HG03139 (cell line): ENCODE data around the gene MYBL2.

Source experiments
- ATAC-seq: cut with Tn5 transposase; IDR thresholded peaks from one replicate; pipeline ENCODE4 v1.9.1; 2021; ENCODE audit not compliant: unreplicated experiment

The MYBL2 gene

DNA sequence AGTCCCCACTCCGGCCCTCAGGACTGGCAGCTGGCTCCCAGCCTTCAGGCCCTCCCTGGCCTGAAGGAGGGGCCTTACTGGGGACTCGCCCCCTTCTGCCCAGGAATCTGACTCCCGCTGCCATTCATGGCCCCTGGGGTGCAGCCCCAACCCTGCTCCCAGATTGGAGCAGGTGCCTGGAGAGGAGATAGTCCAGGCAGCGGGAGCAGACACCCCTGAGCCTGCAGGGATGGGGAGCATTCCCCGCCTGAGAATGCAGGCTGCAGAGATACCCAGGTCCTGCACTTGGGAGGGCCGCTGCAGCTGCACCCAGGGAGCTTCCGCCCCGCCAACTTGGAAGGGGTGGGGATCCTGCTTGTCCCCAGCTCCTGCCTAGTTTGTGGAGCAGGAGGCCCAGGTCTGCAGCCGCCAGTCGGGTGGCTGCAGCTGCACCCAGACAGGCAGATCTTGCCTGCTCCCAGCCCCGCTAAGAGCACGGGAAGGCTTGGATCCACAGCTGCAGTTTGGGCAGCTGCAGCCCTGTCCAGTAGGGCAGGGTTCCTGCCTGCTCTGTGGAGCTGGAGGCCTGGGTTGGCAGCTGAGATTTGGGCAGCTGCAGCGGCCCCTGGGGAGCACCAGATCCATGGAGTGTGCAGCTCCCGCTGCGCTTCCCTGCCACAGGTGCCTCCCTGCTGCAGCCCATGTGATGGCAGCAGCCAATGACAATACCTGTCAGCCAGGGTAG, 54.7 kb downstream of the MYBL2 start:
- ATAC-seq, result no peak

DNA sequence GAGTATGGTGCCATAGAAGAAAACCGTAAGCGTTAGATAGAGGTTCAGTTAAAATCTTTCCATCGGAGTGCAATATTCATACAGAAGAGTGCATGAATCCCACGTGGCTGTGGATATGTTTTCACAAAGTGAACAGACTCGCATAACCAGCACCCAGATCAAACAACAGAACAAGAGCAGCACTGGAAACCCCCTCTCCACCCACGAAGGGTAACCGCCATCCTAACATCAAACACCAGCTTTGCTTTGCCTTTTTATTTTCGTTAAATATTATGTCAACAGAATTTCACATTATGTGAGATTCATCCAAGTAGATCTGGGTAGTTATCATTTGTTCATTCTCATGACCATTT, 55.2 kb downstream of the MYBL2 start:
- ATAC-seq, result no peak

DNA sequence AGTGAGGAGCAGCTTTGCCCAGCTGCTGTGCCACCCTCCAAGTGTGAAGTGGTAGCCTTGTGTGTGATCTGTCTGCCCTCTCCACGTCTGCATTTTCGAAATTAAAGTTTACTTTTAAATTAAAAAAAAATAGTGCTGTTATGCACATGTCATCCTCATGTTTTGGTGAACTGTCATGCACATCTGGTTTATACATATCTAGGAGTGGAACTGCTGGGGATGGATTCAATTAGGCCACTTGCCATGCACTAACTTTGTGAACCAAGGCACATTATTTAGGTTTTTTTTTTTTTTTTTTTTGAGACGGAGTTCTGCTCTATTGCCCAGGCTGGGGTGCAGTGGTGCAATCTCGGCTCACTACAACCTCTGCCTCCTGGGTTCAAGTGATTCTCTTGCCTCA, 56.3 kb downstream of the MYBL2 start:
- ATAC-seq, result no peak

DNA sequence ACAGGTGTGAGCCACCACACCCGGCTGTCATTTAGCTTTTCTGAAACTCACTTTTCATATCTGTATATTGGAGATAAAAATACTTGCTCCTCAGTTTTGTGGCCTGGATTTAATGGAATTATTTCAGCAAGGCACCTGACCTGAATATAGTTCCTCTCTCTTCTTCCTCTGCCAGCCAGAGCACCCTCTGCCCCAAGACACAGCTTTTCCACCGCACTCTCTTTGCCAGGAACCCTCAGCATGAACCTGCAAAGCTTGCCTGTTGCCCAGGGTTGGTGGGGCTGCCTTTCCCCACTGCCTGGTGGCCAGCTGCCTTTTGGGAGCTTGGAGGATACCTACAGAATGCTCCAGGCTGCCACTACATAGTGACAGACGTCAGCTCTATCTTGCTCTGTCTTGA, 56.8 kb downstream of the MYBL2 start:
- no peak for ATAC-seq

DNA sequence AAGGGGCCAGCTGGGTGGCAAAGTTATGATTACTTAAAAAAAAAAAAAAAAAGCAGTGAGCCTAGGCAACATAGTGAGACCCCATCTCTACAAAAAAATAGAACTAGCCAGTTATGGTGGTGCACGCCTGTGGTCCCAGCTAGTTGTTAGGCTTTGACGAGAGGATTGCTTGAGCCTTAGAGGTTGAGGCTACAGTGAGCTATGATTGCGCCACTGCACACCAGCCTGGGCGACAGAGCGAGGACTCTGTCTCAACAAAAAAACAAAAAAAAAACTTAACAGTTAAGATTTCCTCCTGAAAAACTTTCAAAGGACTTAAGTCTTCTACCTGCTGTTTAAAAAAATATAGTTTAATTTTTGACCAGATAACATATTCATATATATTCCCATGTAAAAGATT, 57.5 kb downstream of the MYBL2 start:
- ATAC-seq, result no peak

DNA sequence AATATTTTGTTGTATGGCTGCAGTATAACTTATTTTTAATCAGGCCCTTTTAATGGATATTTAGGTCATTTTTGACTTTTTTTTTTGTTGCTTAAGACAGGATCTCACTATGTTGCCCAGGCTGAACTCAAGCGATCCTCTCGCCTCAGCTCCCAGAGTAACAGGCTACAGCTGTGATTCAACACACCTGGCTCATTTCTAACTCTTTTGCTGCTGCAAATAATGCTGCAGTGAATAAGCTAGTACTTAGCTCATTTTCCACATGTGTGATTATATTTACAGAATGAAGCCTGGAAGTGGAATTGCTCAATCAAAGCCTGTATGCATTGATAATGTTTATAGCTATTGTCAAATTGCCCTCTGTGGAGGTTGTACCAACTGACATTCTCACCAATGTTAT, 58.8 kb downstream of the MYBL2 start:
- no peak for ATAC-seq

DNA sequence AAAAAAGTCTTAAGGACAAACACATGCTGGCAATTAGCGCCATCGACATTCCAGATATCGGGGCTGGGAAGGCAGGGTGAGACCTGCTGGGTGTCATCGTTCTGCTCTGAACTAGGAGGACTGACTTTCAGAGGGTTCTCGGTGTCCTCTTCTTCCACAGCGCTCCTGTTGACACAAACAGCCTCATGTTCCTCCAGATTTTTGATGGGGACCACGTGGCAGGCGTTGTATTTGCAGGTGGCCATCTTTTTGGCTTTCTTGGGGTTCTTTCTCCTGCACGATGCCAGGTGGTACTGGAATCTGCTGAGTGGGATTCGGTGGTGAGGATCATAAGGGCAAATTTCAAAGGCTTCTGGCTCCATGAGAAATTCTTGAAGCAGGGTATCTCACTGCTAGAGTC, 59.4 kb downstream of the MYBL2 start:
- no peak for ATAC-seq

DNA sequence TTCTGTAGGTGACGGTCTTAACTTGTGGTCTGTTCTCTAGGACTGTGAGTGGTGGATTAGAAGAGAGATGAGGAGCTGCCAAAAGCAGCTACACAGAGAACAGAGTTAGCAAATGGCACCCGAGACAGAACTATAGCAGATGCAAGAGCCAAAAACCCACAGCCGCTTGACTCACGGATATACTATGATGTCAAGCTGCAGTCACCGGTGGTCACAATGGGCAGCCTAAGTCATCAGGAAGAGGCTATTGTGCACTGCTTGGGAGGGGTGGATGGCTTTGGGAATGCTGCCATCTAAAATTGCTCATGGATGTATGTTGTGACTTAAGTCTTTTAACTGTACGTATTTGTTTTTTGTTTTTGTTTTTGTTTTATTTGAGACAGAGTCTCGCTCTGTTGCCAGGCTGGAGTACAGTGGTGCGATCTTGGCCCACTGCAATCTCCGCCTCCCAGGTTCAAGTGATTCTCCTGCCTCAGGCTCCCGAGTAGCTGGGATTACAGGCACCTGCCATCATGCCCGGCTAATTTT, 60.0 kb downstream of the MYBL2 start, which contains the start of gene GTSF1L:
TSS of gene GTSF1L (minus strand) at position 192 of the 528 bp plus-strand sequence. CDS start 308 bp downstream, outside the sequence.
- ATAC-seq, result no peak

DNA sequence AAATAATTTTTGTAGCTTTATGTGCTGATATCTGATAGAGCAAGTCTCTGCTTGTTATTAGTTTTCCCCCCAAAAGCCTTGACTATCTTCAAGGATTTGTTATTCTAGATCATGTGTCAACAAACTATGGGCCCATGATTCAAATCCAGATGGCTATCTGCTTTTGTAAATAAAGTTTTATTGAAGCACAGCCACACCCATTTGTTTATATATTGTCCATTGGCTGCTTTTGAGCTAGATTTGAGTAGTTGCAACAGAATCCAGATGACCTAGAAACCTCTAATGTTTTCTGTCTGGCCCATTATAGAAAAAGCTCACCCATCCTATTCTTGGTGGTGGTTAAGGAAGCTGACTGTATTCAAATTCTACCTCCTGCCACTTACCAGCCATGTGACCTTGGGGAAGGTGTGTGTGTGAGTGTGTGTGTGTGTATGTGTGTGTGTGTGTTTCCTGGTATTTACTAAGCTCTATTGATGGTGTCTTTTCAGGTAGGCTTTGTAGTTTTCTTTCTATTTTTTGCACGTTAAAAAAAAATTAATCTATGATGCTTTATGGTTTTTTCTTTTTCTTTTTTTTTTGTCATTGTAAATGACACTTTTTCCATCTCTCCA, 61.2 kb downstream of the MYBL2 start:
- no peak for ATAC-seq

DNA sequence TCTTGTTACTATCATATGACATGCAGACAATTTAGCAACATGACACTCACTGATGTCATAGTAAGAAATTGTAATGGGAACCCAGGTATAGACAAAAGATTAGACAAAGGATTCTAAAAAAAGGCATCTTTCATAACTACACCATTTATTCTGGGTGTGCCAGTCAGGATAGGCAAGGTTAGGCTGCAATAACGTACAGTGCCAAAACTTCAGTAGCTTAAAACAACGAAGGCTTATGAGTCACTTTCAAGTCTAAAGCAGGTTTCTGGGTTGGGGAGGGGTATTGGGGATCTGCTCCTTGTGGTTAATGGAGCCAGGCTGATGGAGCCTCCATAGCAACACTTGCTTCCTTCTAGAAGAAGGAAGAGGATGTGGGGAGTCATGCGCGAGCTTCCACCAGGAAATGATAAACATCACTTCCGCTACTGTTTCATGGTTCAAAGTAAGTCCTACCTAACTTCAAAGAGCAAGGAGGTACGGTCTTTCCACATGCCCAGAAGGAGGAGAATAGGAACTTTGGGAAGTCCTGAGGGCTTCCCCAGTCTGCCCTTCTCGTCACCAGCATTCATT, 61.9 kb downstream of the MYBL2 start:
- ATAC-seq, result no peak

DNA sequence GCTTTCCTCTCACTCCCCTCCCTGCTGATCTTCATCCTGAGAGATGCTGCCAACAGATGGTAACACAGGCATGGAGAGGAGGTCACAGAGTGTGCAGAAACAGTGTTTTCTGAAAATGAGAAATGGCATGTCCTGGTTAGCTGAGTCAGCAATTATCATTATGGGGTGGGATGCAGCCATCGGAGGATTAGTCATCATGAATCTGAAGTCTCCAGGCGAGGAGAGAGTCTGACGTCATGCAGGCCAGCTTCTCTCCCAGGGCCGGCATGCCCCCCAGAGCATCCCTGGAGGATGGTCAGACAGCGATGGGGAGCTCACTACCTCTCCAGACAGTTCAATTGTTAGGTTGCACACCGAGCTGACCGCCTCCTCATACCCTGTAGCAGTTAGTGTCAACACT, 64.6 kb downstream of the MYBL2 start:
- ATAC-seq, result no peak

DNA sequence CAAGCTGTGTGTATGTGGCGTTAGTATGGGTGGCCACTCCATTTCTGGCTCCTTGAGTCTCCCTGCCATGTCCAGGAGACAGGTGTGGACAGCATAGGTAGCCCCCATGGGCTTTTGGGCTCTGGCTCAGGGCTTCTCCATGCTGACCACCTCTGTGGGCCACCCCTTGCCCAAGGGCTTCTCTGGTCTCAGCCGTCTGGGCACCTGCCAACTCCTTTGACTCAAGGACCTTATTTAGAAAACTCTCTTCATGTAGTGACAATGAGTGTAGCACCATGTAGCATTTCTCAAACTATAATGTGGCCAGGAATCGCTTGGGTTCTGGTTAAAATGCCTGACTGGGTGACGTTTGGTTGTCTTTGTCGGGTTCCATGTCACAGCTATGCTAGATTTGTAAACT, 65.0 kb downstream of the MYBL2 start:
- no peak for ATAC-seq

DNA sequence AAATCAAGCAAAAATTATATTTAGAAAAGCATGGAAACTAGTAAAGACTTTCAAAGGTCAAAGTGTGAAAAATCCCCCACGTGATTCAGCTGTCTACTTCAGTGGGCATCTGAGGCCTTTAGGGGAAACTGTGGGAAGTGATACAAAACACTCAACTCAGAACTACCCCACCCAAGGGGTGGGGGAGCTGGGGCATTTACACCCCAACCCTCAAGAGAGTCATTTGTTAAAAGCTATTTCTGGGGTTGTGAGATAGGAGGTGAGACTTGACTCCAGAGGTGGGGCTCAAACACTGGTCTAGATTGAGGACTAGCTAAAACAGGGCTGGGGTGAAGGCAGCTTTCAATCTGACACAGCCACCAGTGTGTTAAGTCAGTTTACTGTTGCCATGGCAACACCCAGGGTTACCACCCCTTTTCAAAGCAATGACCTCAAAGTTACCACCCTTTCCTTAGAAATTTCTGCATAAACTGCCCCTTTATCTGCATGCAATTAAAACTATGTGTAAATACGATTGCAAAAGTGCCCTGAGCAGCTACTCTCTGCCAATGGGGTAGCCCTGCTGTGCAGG, 69.8 kb downstream of the MYBL2 start:
- ATAC-seq, result no peak

DNA sequence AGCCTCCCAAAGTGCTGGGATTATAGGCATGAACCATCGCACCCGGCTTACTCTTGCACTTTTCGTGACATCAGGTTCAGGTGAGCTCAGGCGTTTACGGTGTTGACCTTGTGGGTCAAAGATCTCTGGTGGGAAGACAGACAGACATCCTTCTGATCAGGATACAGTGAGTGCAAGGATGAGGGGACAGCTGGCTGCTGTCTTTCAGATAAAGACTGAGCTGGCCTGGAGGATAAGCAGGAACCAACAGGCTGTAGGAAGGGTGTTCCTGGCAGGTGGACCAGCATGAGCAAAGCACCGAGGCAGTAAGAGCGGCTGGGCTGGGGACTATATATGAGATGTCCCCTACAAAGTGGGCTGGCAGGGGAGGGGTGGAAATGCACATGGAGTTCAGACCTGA, 71.0 kb downstream of the MYBL2 start:
- no peak for ATAC-seq

DNA sequence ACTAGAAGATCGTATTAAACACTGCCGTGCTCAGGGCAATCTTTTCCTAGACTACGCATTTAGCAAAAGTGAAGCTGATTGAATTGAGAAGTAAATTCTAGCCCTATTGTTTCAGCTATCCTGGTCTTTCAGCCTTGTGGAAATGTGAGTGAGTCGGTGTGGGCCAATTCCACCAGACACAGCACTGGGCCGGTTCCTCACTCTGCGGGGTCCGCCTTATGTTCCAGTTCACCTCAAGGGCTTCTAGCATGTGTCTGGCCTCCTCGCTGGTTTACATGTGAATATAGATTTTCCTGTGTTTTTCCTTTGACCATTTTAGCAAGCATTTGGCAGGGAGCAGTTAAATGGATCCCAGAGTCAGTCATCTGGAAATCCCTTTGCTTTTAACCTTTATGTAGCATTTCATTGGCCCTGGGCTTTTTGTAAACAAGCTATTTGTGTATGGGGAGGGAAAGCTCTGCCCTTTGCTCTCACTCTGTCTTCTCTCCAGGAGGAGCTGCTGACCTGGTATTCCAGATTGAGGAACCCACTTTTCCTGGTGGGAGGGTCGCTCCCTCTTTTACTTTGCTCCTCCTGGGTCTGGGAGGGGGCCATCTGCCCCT, 72.3 kb downstream of the MYBL2 start:
- no peak for ATAC-seq

DNA sequence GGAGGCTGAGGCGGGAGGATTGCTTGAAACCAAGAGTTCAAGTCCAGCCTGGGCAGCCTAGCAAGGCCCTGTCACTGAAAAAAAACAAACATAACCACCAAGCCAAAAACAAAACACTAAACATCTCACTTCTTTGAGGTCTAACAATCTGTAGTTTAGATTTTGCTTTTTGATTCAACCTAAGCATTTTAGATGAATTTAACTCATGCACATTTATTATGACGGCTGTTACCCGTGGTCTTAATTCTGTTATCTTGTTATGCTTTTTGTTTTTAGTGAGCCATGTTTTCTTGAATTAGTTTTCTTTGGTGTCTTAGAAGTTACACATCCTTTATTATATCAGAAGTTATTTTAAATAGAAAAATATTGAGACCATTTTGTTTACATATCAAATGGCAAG, 73.7 kb downstream of the MYBL2 start:
- ATAC-seq, result no peak

DNA sequence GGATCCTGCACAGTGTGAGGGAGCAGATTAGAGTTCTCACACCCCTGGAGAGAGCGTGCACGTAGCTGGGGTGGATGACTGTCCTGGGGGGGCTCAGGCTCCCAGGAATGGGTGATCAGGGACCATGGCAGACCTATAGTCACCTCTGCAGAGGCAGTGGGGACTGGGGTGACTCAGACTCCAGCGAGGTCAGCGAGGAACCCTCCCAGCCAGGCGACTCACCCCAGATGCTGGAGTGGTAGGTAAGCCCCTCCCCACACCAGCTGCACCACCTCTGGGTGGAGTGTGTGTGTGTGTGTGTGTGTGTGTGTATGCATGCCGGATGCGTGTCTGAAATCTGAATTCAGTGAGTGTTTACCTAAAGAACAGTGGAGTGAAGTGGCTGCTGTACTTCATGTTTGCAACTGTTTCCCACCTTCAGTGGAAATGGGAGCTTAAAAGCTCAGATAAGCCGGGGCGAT, 77.3 kb downstream of the MYBL2 start:
- ATAC-seq, result no peak

DNA sequence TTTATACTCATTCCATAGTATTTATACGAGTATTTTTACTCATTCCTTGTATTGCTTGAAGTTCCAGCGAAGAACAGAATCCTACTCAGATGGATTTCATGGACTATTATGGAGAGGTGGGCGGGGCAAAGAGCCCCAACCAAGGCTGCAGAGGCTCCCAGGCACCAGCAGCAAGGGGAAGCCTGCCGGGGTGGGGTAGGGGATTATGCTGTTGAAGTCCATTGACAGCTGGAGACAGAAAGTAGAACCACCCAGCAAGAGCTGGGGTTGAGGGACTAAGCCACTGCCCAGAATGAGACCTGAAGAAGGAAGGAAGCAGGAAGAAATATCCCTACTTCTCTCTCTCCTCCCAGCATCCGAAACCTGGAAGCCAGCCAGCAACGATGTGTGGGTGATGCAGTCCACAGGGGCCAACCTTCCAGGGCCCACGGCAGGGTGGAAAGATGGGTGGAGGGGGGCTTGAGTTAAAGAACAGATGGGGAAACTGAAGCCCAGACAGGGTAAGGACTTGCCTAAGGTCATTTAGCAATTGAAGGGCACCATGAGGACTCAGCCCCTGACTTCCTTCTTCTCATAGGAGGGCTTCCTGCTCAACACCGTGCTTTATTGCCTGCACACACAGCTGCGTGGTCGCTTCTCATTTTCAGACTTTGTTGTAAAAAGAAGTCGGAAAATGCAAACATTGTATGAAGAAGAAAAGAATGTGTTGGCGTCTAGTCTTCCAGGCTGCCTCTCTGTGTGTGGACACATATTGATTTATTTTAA, 78.2 kb downstream of the MYBL2 start:
- no peak for ATAC-seq

DNA sequence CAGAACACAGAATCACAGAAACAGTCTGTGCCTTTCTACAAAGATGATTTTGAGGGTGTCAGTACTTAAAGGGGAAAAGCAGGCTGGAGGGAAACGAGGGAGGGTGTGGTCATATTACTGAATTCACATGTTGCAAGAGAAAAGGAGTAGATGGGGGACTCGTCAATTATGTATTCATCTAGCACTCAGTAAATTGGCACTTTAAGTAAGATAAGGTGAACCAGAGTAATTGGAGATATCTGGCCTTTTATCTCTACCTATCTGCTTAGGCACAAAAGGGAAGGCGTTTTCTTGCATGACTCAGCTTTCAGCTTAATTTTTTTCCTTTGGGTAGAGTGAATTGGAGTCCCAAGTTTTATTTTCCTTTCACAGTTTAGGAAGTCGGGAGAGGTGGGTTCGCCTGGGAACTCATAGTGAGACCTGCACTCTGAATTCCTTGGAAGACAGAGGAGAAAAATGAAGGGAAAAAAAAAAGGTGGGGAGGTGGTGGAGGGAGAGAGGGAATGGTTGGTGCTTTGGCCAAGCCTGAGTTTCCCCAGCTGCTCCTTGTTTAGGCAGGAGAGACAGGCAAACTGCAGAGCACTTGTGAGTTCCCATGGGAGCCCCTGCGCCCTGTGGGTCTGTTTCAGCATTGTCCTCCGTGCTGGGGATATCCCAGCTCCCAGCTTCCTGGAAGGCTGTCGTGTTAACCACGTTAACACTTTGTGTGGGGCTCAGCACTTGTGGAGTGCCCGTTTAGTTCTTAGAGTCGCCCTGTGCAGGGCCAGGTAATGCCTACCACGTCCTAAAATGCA, 79.6 kb downstream of the MYBL2 start:
- no peak for ATAC-seq

DNA sequence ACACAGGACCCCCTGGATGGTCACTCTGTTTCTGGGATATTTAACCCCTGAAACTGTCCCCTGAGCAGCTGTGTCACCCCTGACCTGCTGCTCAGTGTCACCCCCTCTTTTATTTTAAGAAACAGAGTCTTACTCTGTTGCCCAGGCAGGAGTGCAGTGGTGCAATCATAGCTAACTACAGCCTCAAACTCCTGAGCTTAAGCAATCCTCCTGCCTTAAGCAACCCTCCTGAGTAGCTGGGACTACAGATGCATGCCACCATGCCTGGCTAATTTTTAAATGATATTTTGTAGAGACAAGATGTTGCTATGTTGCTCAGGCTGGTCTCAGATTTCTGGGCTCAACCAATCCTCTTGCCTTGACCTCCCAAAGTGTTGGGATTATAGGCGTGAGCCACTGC, 81.4 kb downstream of the MYBL2 start:
- no peak for ATAC-seq
